ENCODE results near the gene CCNB1IP1. TPM values are rescaled to one million over a fixed set of nuclear protein-coding genes. Genes with fewer than 3 reads are reported as not detected.
"Not testable (repeated sequence)": the region's sequence is repeated elsewhere in the genome, so short reads cannot be mapped to it uniquely, and the experiment has no call there.

CCNB1IP1 gene
- total RNA-seq, 1 donor from 2014 or later, result 46.8 TPM

GRCh38 chr14:20328705-20329104 is 4.4 kb downstream of the CCNB1IP1 start:
- Mint-ChIP-seq H3K9me3 (no peaks in the 10 kb centered on the region), H3K4me3 (ENCODE audit: low read depth) (no peak overlapping the region), H3K36me3 (ENCODE audit: low read depth) (peaks cover 58% of the 10 kb centered on the region), H3K27me3 (ENCODE audit: low read depth) (no peaks in the 10 kb centered on the region), H3K4me1 (ENCODE audit: low read depth) (peaks cover 43% of the 10 kb centered on the region), H3K27ac (peak overlapping the region; percentile 35)
- no peak for DNase-seq (ENCODE audit: low spot score)
- intact Hi-C loops (cut with micrococcal nuclease), result no loop called here

- Mint-ChIP-seq H3K27ac (peak overlapping the region; percentile 44), H3K27me3 (ENCODE audit: low read depth) (no peaks in the 10 kb centered on the region), H3K9me3 (no peaks in the 10 kb centered on the region), H3K36me3 (ENCODE audit: low read depth) (peaks cover 63% of the 10 kb centered on the region), H3K4me3 (ENCODE audit: low read depth) (peak overlapping the region; percentile 5), H3K4me1 (ENCODE audit: low read depth) (peaks cover 39% of the 10 kb centered on the region)
- DNase-seq (ENCODE audit: low spot score), result no peak
- intact Hi-C loops (cut with micrococcal nuclease), result loop anchor here (1.0 kb wide), 2 partner anchors 16 to 282 kb away; partner anchors contain the start of gene PARP2
Observed at GRCh38 chr14:20327005-20327869, 5.8 kb downstream of the CCNB1IP1 start.

- Mint-ChIP-seq H3K4me1 (ENCODE audit: low read depth) (no peaks in the 10 kb centered on the region), H3K27me3 (ENCODE audit: low read depth) (no peaks in the 10 kb centered on the region), H3K9me3 (no peaks in the 10 kb centered on the region), H3K36me3 (ENCODE audit: low read depth) (peaks cover 69% of the 10 kb centered on the region), H3K27ac (no peak overlapping the region), H3K4me3 (ENCODE audit: low read depth) (no peak overlapping the region)
- DNase-seq (ENCODE audit: low spot score), result no peak
- intact Hi-C loops (cut with micrococcal nuclease), result no loop called here
Observed at GRCh38 chr14:20317720-20318119, 15.4 kb downstream of the CCNB1IP1 start.

- no peaks in the 10 kb centered on the region for H3K9me3 Mint-ChIP-seq
- H3K27me3 Mint-ChIP-seq (ENCODE audit: low read depth), result no peaks in the 10 kb centered on the region
- intact Hi-C loops (cut with micrococcal nuclease), result no loop called here
- H3K4me1 Mint-ChIP-seq (ENCODE audit: low read depth), result no peaks in the 10 kb centered on the region
- no peak overlapping the region for H3K27ac Mint-ChIP-seq
- peaks cover 57% of the 10 kb centered on the region for H3K36me3 Mint-ChIP-seq (ENCODE audit: low read depth)
- H3K4me3 Mint-ChIP-seq (ENCODE audit: low read depth), result no peak overlapping the region
- no peak for DNase-seq (ENCODE audit: low spot score)
Observed at GRCh38 chr14:20314026-20314425, 19.1 kb downstream of the CCNB1IP1 start.

GRCh38 chr14:20306079-20306423 is 27.0 kb downstream of the CCNB1IP1 start:
- no peak for DNase-seq (ENCODE audit: low spot score)
- H3K27me3 Mint-ChIP-seq (ENCODE audit: low read depth), result no peaks in the 10 kb centered on the region
- H3K36me3 Mint-ChIP-seq (ENCODE audit: low read depth), result peaks cover 16% of the 10 kb centered on the region
- peak overlapping the region; percentile 92 for H3K4me3 Mint-ChIP-seq (ENCODE audit: low read depth)
- intact Hi-C loops (cut with micrococcal nuclease), result no loop called here
- H3K9me3 Mint-ChIP-seq, result no peaks in the 10 kb centered on the region
- H3K27ac Mint-ChIP-seq, result peak overlapping the region; percentile 86
- H3K4me1 Mint-ChIP-seq (ENCODE audit: low read depth), result peaks cover 29% of the 10 kb centered on the region

- Mint-ChIP-seq H3K4me3 (ENCODE audit: low read depth) (peak within 1 kb of the TSS; percentile 92), H3K36me3 (ENCODE audit: low read depth) (peaks cover 22% of the 10 kb centered on the region), H3K27me3 (ENCODE audit: low read depth) (no peaks in the 10 kb centered on the region), H3K9me3 (no peaks in the 10 kb centered on the region), H3K4me1 (ENCODE audit: low read depth) (peaks cover 29% of the 10 kb centered on the region), H3K27ac (peak within 1 kb of the TSS; percentile 86)
- intact Hi-C loops (cut with micrococcal nuclease), result no loop called here
- DNase-seq (ENCODE audit: low spot score), result peak; percentile 85
Observed at GRCh38 chr14:20305265-20306078, 27.6 kb downstream of the CCNB1IP1 start, which contains the start of gene TTC5. Gene TTC5, minus strand, starts transcription at chr14:20305951. Its CDS starts 14 bp downstream, at chr14:20305937.

GRCh38 chr14:20302042-20302755 is 30.9 kb downstream of the CCNB1IP1 start:
- intact Hi-C loops (cut with micrococcal nuclease), result no loop called here
- no peak overlapping the region for H3K27ac Mint-ChIP-seq
- DNase-seq (ENCODE audit: low spot score), result no peak
- no peaks in the 10 kb centered on the region for H3K27me3 Mint-ChIP-seq (ENCODE audit: low read depth)
- H3K4me1 Mint-ChIP-seq (ENCODE audit: low read depth), result peaks cover 29% of the 10 kb centered on the region
- H3K4me3 Mint-ChIP-seq (ENCODE audit: low read depth), result no peak overlapping the region
- H3K36me3 Mint-ChIP-seq (ENCODE audit: low read depth), result peaks cover 34% of the 10 kb centered on the region
- H3K9me3 Mint-ChIP-seq, result no peaks in the 10 kb centered on the region

GRCh38 chr14:20295067-20295466 is 38.0 kb downstream of the CCNB1IP1 start:
- Mint-ChIP-seq H3K36me3 (ENCODE audit: low read depth) (peaks cover 52% of the 10 kb centered on the region), H3K27me3 (ENCODE audit: low read depth) (no peaks in the 10 kb centered on the region), H3K4me1 (ENCODE audit: low read depth) (peaks cover 8% of the 10 kb centered on the region), H3K9me3 (no peaks in the 10 kb centered on the region), H3K4me3 (ENCODE audit: low read depth) (no peak overlapping the region), H3K27ac (peak overlapping the region; percentile 2)
- intact Hi-C loops (cut with micrococcal nuclease), result no loop called here
- DNase-seq (ENCODE audit: low spot score), result no peak

GRCh38 chr14:20294636-20295035 is 38.4 kb downstream of the CCNB1IP1 start:
- Mint-ChIP-seq H3K36me3 (ENCODE audit: low read depth) (peaks cover 54% of the 10 kb centered on the region), H3K9me3 (no peaks in the 10 kb centered on the region), H3K4me1 (ENCODE audit: low read depth) (peaks cover 8% of the 10 kb centered on the region), H3K27me3 (ENCODE audit: low read depth) (no peaks in the 10 kb centered on the region), H3K27ac (peak overlapping the region; percentile 2), H3K4me3 (ENCODE audit: low read depth) (no peak overlapping the region)
- intact Hi-C loops (cut with micrococcal nuclease), result no loop called here
- no peak for DNase-seq (ENCODE audit: low spot score)

GRCh38 chr14:20281998-20282397 is 51.1 kb downstream of the CCNB1IP1 start:
- H3K36me3 Mint-ChIP-seq (ENCODE audit: low read depth), result peaks cover 72% of the 10 kb centered on the region
- H3K27ac Mint-ChIP-seq; intact Hi-C loops (cut with micrococcal nuclease); H3K27me3 Mint-ChIP-seq (ENCODE audit: low read depth); H3K4me3 Mint-ChIP-seq (ENCODE audit: low read depth); DNase-seq (ENCODE audit: low spot score); H3K4me1 Mint-ChIP-seq (ENCODE audit: low read depth): not testable (repeated sequence)
- H3K9me3 Mint-ChIP-seq, result peaks cover 10% of the 10 kb centered on the region

- intact Hi-C loops (cut with micrococcal nuclease); H3K4me1 Mint-ChIP-seq (ENCODE audit: low read depth); H3K27me3 Mint-ChIP-seq (ENCODE audit: low read depth); DNase-seq (ENCODE audit: low spot score); H3K4me3 Mint-ChIP-seq (ENCODE audit: low read depth); H3K27ac Mint-ChIP-seq: not testable (repeated sequence)
- Mint-ChIP-seq H3K9me3 (peaks cover 15% of the 10 kb centered on the region), H3K36me3 (ENCODE audit: low read depth) (peaks cover 58% of the 10 kb centered on the region)
Observed at GRCh38 chr14:20280265-20280664, 52.8 kb downstream of the CCNB1IP1 start.

- intact Hi-C loops (cut with micrococcal nuclease), result no loop called here
- Mint-ChIP-seq H3K9me3 (peaks cover 33% of the 10 kb centered on the region), H3K27me3 (ENCODE audit: low read depth) (no peaks in the 10 kb centered on the region), H3K4me3 (ENCODE audit: low read depth) (no peak overlapping the region), H3K4me1 (ENCODE audit: low read depth) (no peaks in the 10 kb centered on the region), H3K27ac (no peak overlapping the region), H3K36me3 (ENCODE audit: low read depth) (peaks cover 44% of the 10 kb centered on the region)
- DNase-seq (ENCODE audit: low spot score), result no peak
Observed at GRCh38 chr14:20278414-20278813, 54.7 kb downstream of the CCNB1IP1 start.

All from activated T-helper 2 cell treated with anti-CD3 and anti-CD28 coated beads, Interferon-gamma antibody, Interleukin-2, Interleukin-4, amounts not matched to agents 10 μg/mL and 5 μg/mL and 100 μg/mL, durations not matched to agents 14 hours and 24 hours and 36 hours (primary cell).